HPDE6-E6E7 (cell line): ENCODE results near the gene MCF2.

Experiments
- DNase-seq: peaks from one replicate; pipeline ENCODE4 v3.0.0; 2011; ENCODE audit warnings: missing footprints; ENCODE audit errors: extremely low spot score

MCF2 gene

DNA sequence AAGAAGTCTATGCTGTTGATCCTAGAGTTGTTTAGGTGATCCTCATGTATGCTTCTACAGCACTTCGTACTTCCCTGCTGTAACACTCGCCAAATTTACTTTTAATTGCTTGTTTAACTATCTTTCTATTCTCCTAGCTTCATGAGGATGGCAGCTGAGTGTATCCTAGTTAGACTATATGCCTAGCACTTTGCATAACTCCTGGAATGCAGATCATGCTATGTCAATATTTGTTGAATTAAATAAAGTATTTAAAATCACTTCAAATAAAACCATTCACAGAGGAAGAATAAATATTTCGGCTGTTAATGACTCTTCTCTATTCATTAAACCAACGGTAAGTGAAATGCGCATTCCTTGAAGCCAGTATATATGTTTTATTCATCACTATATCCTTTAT lies 122.4 kb downstream of the MCF2 start:
- no peak for DNase-seq

DNA sequence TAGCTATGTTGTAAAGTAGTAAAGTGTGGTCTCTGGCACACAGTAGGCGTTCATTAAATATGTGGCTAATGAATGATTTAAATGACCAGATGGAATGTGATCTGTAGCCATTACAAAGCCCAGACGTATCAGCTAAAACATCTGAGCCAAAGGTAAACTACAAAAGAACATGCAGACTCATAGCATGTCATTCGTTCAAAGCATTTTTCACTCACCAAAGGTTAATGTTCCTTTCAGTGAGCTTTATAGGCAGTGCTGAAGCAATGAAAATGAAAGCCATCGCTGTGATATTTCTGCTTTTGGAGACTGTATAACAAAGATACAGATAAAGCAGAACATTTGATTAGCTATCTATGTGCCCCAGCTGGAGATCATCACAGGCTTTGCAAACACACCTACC lies 126.9 kb downstream of the MCF2 start:
- no peak for DNase-seq

DNA sequence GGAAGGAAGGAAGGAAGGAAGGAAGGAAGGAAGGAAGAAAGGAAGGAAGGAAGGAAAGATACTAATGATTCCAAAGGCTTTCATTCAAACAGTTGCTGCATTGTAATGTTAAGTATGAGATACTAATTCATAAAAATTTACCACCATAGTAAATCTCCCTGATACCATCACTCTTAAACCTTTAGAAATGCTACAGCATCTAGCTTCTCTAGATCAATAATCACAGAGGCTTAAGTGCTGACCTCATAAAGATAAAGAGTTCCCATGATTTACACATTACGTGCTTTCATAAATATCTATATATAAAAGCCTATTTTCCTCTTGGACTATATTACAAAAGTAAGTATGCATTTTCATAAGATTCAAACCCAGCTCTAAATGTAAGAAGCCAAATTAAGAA lies 141.0 kb downstream of the MCF2 start:
- DNase-seq = no peak

DNA sequence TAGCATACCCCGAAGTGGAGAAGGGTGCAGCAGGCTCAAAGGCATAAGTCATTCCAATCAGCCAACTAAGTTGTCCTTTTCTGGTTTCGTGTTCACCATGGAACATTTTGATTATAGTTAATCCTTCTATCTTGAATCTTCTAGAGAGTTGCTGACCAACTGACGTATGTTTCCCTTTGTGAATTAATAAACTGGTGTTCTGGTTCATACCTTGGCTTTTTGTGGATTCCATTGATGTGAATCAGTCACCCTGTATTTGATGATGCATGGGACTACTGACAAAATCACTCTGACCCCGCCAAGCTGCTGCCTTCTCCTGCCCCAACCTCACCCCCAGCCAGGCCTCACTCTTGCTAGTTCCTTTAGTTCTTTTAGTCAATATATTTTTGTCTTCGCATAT lies 144.7 kb downstream of the MCF2 start:
- DNase-seq = no peak

DNA sequence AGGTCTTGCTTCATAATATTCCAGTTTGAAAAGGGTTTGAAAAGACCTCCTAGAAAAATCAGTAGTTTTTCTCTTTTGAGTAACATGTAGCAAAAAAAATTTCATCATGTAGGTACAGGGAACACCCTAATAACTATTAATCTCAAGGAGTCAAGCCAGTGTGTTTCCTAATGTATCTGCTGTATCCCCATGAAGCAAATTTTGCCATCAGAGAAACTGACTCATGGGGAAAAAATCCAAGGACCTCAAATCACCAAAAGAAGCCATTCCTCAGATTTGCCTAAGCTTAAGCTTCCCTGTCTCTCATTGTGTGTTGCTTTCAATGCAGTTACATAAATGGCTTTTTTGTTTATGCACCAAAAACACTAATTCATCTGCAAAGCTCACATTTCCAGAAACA lies 147.7 kb downstream of the MCF2 start:
- no peak for DNase-seq

DNA sequence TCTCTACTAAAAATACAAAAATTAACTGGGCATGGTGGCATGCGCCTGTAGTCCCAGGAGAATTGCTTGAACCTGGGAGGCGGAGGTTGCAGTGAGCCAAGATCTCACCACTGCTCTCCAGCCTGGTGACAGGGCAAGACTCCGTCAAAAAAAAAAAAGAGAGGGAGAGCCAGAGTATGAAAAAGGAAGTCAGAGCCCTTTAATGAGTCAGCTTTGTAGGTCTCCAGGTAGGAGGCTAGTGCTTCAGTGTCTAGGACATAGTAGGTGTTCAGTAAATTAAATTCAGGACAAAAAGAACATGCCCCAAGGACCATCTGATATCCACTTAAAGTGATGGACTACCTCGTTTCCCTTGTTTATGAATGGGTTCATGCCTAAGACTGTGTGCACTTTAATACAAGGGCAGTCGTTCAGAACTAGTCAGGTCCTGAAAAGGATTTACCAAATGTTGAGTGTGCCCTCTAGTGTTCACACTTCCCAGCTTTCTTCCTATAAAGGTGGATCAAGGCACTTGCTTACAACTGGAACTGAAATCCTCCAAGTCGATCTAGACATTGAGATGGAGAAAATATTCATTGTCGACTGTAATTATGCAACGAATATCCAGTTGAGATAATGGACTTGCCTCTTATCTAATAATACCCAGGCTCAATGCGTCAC lies 148.5 kb downstream of the MCF2 start:
- DNase-seq = peak; percentile 19

DNA sequence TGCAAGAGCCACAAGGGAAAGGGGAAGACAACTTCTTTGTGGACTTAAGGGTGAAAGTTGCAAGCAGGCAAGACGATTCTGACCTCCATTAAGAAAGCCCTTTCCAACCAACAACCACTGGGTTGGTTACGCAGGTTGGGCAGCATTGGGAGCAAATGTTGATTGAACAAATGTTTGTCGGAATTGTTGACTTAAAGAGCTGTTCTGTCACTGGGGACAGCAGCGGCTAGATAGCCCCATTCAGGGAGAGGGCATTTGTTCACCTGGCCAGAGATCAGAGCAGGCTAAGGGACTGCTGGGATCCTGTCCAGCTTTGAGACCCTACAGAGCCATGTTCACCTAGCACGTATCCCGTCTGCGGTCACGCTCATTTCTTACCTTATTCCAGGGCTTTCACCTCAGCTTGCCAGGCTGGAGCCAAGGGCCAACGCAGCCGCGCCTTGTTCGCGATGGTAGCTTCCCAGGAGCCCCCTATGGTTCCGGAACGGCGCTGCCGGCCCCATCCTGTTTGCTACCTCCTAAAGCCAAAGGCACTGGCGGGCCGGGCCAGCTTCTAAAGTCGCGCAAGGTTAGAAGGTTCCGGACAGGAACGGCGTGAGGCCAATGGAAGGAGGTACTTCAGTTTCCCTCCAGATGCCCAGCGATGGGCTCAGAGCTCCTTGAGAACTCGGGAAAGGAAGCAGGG lies 152.8 kb downstream of the MCF2 start:
- no peak for DNase-seq

DNA sequence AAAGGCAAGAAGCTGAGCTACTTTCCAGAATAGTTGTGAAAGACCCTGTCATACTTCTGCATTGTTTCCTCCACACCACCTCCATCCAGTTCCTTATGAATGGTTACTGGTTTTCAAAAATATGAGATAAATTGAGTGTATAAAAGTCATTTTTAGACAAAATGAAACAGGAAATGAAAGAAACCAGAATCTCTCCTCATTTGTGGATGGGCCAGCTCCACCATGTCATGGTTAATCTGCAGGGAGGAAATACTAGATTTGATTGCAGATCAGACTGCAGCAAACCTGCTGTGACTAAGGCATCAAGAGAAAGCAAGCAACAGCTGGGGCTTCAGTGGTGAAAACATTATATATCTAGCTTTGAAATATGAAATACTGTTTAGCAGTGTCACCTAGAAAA lies 153.6 kb downstream of the MCF2 start:
- DNase-seq = no peak

DNA sequence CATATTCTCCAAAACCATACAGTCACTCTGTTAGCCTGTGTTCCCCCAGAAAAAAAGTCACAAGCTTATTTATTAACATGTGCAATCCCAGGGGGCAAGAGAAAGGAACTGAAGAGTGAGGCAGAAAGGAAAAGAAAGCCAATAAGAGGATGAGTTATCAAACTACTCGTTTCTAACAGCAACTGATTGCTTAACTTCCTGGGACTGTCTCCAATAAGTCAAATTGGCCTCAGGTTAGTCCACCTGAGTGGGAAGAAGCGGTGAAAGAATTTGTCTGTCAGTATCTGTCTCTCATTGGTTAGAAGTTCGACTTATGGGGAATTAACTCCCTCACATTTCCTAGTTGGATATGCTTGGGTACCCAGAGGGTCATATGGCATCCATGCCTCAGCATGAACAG lies 163.4 kb downstream of the MCF2 start:
- DNase-seq = no peak

DNA sequence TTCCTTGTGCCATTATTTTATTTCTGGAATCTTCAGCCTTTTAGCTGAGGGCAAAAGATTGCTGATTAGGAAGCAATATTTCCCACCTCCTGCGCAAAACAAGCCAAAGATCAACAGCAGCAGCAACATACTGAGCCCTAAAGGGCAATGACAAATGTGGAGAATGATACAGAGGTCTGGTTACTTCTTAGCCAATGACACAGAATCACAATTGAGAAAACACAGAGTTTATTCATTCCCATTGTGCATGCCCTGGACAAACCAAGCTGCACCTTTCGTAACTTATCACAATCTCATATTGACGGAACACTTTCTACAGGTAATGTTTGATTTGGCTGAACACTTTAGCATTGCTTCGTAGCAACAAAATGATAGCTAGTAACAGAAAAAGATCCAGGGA lies 164.0 kb downstream of the MCF2 start:
- no peak for DNase-seq

DNA sequence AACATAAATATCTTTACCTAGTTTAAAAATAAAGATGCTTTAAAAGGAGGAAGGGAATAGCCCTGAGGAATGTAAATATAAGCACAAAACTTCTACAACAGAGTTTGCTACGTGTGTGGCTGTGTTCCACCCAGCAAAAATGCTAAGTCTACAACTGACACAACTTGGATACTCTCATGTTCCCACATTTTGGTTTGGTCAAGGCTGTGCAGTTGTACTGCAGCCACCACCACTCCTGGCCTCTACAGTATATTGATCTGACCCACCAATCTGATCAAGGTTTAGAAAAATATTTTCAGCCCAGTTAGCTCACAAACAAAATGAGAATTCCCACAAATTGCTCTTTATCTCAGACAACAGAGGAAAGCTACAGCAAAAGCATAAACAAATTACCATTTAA lies 165.3 kb downstream of the MCF2 start:
- DNase-seq = no peak

DNA sequence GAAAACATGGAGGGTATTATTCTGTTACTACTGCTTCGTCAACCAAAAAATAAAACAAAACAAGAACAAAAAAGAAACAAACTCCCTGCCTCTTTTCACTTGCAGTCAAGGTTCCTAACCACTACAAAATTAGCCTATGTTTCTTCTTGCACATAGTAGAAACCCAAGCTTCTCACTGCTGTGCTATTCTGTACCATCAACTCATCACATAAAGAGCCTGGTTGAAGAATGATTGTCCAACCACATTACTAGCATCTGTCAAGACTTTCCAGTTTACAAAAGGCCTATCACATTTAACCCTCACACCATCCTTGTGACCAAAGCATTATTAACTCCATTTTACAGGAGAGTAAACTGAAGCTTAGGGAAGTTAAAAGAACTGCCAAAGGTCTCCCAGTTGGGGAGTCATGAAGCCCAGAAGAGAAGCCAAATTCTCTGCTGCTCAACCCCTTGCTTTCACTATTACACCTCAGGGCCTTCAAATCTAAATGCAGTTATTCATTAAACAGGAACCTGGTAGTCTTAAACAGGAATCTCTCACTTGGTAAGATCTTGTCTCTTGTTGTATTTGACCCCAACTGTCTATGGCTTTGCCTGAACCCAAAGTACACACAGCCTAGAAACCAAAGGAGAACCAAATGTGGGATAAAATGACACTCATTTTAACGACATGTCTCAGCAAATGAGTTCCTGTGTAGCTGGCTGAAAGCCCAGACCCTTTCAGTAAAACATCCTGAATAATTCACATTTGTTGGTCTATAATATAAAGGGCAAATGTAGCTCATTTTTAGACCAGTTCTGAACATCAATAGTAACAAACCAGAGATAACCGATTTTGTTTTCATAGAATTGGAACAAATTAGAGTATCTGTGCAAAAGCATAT lies 168.8 kb downstream of the MCF2 start:
- no peak for DNase-seq

DNA sequence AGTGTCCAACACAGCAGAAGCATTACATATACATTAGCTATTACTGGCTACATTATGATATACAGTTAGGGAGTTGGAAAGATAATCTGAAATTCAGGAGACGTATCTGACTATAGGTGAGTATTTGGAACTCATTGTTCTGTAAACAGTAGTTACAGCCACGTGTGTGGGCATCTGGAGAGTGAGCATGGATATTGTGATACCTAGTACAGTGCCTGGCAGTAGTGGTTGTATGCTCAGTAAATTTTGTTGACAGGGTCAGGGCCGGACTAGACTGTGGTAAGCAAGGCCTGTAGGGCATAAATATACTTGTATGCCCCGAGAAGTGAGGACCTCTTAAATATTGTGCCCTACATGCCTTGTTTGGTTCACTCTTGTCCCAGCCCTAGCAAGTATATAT lies 174.5 kb downstream of the MCF2 start:
- no peak for DNase-seq

DNA sequence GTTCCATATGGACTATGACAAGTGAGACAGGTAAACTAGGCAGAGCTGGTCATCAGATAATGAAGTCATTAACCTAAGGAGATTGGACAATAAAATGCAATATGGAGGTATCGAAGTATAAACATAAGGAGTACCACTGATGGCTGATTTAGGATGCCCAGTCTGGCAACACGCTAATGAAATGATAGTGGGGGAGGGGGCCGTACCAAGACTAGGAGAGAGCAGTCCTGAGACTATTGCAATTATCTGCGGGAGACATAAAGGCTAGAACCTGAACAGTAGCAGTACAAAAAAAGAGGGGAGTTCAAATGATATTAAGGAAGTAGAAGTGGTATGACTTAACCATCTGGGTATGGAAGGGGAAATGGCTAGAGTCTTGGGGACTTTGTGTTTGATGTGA lies 175.1 kb downstream of the MCF2 start:
- no peak for DNase-seq
